NCI-H1417 (cell line): ENCODE results near the gene PRR20C.
"Not testable (repeated sequence)": the region's sequence is repeated elsewhere in the genome, so short reads cannot be mapped to it uniquely, and the experiment has no call there.

ENCODE experiments used
- DNase-seq, 3 experiments: peaks; one replicate each; lab custom pipeline; 2025; lab: John Stamatoyannopoulos, UW

PRR20C gene

DNA sequence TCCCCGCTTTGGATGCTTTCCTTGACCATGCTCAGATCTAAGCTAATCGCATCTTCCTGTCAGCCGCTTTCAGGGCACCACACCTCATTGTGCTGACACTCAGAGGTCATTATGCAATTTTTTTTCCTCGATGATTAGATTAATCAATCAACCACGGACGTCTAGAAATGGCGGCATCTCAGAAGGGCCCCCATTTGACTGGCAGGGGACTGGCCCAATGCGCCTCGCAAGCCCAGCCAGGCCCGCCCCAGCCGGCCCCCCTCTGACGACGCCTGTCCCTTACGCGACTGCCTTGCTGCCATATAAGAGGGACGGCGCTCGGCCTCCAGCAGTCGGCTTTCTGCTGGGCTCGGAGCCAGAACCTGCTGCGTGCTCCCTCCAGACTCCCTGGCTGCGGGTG is at the start of gene PRR20C:
PRR20C (plus strand) TSS at position 301 of the 400 bp plus-strand sequence. CDS start 387 bp downstream, outside the sequence.
- DNase-seq = not testable (repeated sequence)

DNA sequence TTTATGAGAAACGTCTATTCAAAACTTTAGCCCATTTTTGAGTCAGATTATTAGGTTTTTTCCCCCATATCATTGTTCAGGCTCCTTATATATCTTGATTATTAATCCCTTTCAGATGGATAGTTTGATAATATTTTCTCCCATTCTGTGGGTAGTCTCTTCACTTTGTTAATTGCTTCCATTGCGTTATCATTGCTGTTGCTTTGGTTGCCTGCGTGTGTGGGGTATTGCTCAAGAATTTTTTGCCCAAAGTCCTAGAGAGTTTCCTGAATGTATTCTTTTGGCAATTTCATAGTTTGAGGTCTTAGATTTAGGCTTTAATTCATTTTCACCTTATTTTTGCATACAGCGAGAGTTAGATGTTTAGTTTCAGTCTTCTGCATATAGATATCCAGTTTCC is 38.9 kb upstream of the PRR20C start:
- DNase-seq = no peak

DNA sequence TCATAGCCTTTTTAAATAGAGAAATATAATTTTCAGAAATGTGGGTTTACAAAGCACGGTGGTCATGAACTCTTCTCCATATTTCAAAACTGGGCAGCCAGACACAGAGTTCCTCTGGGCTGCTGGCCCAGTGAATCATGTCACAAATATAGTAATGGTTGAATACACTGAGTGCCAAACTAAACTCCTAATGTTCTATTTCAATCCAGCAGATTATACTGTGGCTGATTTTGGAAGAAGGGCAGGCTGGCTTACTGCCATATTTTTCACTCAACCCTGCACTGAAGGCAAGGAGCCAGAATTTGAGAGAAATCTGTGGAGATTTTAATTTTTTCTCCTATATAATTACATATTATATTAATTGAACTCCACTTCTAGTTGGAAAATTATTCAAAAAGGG is 30.2 kb upstream of the PRR20C start:
- no peak for DNase-seq

DNA sequence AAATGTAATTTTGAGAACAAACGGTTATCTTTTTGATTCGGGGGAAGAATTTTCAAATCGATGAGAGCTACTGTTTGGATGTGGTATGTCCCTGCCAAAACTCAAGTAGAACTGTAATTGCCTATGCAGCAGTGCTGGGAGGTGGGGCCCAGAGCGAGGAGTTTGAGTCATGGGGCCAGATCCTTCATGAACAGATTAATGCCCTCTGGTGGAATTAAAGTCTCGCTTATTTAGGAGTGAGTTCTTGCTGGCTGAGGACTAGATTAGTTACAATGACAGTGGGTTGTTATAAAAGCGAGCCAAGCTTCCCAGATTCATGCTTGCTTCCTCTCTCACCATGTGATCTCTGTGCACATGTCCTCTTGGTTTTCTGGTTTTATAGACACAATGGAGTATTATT is 25.0 kb upstream of the PRR20C start:
- no peak for DNase-seq

DNA sequence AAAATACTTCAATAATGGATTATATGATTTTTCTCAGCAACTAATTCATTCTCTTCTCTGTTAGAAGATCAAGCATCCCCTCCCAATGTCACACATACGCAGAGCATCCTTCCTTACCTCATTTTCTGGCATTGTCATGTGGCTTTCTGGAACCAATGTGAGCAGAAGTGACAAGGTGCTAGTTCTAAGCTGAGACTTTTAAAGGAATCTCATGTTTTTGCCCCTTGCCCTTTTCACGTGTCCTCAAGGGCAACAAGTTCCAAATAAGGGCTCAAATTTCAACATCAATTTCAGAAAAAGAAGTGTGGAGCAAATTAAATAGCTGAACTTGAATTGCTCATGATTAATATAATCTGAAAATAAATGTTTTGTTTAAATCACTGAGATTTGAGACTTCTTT is 17.8 kb upstream of the PRR20C start:
- no peak for DNase-seq

DNA sequence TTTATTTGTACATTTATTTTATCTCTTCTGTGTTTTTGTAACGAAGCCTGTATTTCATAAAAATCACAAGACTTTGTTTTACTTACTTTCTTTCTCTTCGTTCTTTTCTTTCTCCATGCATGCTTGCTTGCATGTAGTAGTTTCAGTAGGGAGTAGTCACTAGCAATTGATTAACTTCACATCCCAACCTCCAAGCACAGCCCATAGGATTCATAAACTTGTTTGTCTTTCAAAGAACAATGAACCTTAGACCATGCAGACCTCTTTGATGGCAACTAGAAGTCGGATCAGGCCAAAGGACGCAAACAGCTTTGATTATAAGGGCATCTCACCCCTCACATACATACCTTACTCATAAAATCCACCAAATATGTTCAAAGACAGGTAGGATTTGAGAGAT is 16.3 kb upstream of the PRR20C start:
- no peak for DNase-seq

DNA sequence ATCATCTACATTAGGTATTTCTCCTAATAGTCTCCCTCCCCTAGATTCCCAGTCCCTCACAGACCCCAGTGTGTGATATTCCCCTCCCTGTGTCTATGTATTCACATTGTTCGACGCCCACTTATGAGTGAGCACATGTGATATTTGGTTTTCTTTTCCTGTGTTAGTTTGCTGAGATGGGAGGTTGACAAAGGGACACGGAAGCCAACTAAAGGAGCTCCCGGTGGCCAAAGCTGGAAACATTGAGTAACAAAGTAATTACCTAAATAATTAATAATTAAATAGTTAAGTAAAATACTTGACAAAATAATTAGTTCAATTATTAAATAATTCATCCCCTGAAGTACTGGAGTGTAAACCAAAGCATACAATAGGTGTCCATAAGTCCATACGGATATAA is 14.9 kb upstream of the PRR20C start:
- DNase-seq = no peak

DNA sequence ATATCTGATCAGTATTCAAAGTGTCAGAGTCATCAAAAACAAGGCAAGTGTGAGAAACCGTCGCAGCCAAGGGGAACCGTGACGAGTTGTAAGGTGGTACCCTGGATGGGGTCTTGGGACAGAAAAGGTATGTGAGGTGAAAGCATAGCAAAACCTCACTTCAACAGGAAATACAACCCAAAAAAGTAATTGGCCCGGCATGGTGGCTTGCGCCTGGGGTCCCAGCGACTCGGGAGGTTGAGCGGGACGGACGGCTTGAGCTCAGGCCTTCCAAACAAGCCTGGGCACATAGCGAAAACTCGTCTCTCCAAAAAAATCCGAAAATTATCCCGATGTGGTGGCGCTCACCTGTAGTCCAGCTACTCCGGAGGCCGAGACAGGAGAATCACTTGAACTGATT is 14.1 kb upstream of the PRR20C start:
- not testable (repeated sequence) for DNase-seq

DNA sequence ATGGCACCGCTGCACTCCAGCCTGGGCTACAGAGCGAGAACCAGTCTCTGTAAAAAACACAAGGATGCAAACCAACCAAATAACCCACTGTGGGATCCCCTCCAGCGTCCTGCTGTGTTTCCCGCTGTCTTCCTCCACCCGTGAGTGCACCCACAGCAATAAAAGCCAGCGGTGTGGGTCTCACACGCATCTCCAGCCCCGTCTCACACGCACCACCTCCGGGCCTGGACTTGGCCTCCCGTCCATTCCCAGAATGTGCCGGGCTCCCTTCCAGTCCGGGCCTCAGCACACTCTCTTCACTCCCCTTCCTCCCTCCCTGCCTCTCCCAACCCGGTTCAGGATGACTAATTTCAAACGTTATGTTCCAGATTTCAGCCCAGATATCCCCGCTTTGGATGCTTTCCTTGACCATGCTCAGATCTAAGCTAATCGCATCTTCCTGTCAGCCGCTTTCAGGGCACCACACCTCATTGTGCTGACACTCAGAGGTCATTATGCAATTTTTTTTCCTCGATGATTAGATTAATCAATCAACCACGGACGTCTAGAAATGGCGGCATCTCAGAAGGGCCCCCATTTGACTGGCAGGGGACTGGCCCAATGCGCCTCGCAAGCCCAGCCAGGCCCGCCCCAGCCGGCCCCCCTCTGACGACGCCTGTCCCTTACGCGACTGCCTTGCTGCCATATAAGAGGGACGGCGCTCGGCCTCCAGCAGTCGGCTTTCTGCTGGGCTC is 13.5 kb upstream of the PRR20C start, which contains the start of gene PRR20A:
PRR20A (plus strand) TSS at position 684 of the 734 bp plus-strand sequence. CDS start 387 bp downstream, outside the sequence.
- not testable (repeated sequence) for DNase-seq

DNA sequence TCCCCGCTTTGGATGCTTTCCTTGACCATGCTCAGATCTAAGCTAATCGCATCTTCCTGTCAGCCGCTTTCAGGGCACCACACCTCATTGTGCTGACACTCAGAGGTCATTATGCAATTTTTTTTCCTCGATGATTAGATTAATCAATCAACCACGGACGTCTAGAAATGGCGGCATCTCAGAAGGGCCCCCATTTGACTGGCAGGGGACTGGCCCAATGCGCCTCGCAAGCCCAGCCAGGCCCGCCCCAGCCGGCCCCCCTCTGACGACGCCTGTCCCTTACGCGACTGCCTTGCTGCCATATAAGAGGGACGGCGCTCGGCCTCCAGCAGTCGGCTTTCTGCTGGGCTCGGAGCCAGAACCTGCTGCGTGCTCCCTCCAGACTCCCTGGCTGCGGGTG is 6.7 kb upstream of the PRR20C start, which contains the start of gene PRR20B:
PRR20B (plus strand) TSS at position 301 of the 400 bp plus-strand sequence. CDS start 387 bp downstream, outside the sequence.
- not testable (repeated sequence) for DNase-seq

DNA sequence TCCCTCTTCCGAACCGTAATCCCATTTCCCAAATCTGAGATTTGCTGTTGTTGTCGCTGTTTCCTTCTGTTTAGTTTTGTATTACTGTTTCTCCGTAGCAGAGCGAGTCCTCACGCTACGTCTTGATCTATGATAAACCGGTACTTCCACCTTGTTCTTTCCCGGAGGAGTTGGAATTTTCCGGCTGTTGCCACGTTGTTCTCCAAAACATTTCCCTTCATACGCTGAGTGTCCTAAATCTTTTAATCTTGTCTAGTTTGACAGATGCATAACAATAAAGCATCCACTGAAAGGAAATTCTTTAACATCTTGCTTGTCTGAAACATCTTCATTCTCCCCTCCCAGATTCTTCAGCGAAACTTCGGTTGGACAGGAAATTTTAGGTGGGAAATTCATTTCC is 5.8 kb upstream of the PRR20C start:
- not testable (repeated sequence) for DNase-seq

DNA sequence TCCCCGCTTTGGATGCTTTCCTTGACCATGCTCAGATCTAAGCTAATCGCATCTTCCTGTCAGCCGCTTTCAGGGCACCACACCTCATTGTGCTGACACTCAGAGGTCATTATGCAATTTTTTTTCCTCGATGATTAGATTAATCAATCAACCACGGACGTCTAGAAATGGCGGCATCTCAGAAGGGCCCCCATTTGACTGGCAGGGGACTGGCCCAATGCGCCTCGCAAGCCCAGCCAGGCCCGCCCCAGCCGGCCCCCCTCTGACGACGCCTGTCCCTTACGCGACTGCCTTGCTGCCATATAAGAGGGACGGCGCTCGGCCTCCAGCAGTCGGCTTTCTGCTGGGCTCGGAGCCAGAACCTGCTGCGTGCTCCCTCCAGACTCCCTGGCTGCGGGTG is 6.5 kb downstream of the PRR20C start, which contains the start of gene PRR20D:
PRR20D (plus strand) TSS at position 301 of the 400 bp plus-strand sequence. CDS start 387 bp downstream, outside the sequence.
- DNase-seq = not testable (repeated sequence)

DNA sequence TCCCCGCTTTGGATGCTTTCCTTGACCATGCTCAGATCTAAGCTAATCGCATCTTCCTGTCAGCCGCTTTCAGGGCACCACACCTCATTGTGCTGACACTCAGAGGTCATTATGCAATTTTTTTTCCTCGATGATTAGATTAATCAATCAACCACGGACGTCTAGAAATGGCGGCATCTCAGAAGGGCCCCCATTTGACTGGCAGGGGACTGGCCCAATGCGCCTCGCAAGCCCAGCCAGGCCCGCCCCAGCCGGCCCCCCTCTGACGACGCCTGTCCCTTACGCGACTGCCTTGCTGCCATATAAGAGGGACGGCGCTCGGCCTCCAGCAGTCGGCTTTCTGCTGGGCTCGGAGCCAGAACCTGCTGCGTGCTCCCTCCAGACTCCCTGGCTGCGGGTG is 13.0 kb downstream of the PRR20C start, which contains the start of gene PRR20E:
PRR20E (plus strand) TSS at position 301 of the 400 bp plus-strand sequence. CDS start 387 bp downstream, outside the sequence.
- not testable (repeated sequence) for DNase-seq

DNA sequence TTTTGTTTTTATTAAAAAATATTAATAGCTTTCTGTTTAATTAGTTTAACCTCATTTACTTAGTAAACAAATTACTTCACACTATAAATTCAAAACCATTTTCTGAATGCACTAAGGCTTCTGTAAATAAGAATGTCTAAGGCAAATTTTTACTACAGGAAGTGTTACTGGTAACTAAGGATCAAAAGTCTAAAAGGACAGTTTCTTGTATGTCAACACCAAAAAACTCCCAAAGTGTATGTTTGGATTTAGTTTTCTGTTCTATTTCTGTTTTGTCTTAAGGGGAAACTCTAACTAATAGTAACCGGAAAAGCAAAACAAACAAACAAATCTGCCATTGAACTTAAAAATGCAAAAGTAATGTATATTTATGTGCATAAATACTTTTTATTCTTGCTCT is 37.8 kb downstream of the PRR20C start:
- DNase-seq = no peak
